ENCODE data around the gene RHOC.

RHOC gene

DNA sequence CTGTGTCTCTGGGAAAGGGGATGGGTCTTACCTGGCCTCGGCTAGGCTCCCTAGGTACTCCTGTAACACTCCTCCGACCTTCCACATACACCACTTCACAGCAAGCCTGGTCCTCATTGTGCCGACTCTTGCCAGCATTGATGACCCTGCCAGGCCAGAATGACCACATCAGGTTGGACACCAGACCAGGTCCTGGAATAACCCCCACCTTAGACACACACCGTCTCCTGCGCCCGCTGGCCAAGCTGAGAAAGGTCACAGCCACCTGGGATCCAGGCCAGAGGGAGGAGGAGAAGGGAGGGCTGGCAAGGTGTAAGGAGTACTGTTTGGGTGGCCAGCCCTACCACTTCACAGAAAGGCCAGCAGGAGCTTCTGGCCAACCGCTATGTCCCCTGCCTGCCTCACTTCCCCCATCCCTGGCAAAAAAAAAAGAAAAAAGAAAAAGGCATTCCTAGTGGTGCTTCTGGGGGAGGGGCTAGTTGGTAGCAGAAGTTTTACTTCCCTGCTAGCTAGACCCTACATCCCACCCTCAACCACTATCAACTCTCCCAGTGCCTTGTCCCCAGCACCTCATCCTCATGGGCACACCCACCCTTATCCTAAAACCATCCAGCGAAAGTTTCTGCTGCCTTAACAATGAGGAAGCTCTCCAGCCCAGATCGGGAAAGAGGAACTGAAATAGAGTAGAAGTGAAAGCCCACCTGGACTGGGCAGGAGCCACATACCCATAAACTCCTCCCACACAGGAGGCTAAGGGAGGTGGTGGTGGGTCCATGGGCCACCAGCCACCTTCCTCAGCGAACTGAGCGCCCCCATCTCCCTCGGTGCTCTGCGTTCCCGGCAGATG lies 6.8 kb upstream of the RHOC start:
- no peaks in the 10 kb centered on the region for H3K9me3 Mint-ChIP-seq
- peak overlapping the region in 1 of 2 donors; percentile 72 for H3K27ac Mint-ChIP-seq
- peaks cover 6 to 8% of the 10 kb centered on the region in 2 donors for H3K27me3 Mint-ChIP-seq
- H3K4me3 Mint-ChIP-seq = peak overlapping the region; percentile 87 to 91
- H3K4me1 Mint-ChIP-seq (ENCODE audit: low read depth in 2 of 2) = peaks cover 20 to 23% of the 10 kb centered on the region in 2 donors
- peaks cover 6% of the 10 kb centered on the region for H3K36me3 Mint-ChIP-seq (ENCODE audit: insufficient read depth)
- no peak for DNase-seq
- no peak for ATAC-seq (replicated peaks)

DNA sequence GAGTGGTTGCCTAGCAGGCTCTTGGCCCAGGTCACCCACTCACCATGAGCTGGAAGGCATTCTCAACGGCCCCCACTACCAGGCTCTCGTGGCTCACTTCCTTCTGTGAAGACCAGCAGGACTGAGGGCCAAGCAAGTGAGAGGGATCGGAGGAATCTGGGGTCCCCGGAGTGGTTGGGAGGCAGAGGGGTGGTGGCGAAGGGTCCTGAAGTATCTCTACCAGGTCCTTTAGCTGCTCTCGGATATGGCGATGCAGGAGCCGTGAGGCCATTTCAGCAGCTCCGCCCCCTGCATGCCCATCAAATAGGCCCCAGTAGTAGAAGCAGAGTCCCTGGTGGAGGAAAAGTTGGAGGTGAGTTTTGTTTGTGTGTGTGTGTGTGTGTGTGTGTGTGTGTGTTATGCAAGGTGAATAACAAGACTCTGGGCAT lies 5.8 kb upstream of the RHOC start:
- no peaks in the 10 kb centered on the region for H3K9me3 Mint-ChIP-seq
- H3K27ac Mint-ChIP-seq = no peak overlapping the region
- H3K4me1 Mint-ChIP-seq (ENCODE audit: low read depth in 2 of 2) = peaks cover 18 to 23% of the 10 kb centered on the region in 2 donors
- DNase-seq = no peak
- H3K27me3 Mint-ChIP-seq = peaks cover 0 to 8% of the 10 kb centered on the region in 2 donors
- peaks cover 6% of the 10 kb centered on the region for H3K36me3 Mint-ChIP-seq (ENCODE audit: insufficient read depth)
- no peak for ATAC-seq (replicated peaks)
- no peak overlapping the region for H3K4me3 Mint-ChIP-seq

DNA sequence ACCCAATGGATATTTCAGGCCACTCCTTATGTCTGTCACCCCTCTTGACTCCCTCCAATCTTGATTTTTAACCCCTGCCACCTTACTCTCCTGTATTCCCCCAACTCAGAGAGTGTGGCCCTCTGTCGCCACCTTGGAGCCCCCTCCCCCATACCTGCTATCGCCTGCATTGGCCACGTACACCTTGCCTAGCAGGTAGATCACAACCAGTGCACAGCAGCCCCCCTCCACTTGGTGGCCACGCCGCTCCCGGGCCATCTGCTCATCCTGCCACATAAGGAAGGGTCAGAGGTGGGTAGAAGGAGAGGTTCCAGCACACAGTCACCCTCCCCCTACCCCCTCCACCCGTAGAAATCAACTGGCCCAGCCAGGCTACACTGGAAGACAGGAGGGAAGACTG lies 5.3 kb upstream of the RHOC start:
- Mint-ChIP-seq H3K9me3 (no peaks in the 10 kb centered on the region), H3K27ac (no peak overlapping the region), H3K36me3 (ENCODE audit: insufficient read depth) (peaks cover 6% of the 10 kb centered on the region), H3K4me3 (no peak overlapping the region), H3K4me1 (ENCODE audit: low read depth in 2 of 2) (peaks cover 23 to 25% of the 10 kb centered on the region in 2 donors), H3K27me3 (peaks cover 0 to 8% of the 10 kb centered on the region in 2 donors)
- ATAC-seq (replicated peaks) (no peak), DNase-seq (no peak)

DNA sequence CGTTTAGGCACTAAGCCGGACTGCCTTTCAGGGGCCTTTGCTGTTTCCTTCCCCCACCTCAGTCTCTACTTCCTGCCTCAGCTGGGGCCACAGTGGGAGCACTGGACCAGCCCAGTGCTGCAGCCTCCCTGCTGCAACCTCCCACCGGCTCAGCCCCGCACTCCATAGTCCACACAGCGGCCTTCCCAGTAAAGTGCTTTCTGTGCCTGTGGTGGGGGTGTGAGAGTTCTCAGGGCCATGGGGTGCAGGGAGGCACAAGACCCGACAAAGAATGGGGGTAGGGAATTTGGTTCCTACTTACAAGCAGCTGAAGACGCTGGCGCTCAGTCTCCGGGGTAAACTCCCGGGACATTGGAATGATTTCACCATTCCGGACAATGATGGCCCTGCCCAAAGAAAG lies 4.7 kb upstream of the RHOC start:
- peaks cover 6% of the 10 kb centered on the region for H3K36me3 Mint-ChIP-seq (ENCODE audit: insufficient read depth)
- H3K4me1 Mint-ChIP-seq (ENCODE audit: low read depth in 2 of 2) = peaks cover 23 to 25% of the 10 kb centered on the region in 2 donors
- H3K4me3 Mint-ChIP-seq = no peak overlapping the region
- no peak overlapping the region for H3K27ac Mint-ChIP-seq
- DNase-seq (no peak), ATAC-seq (replicated peaks) (no peak)
- peaks cover 0 to 8% of the 10 kb centered on the region in 2 donors for H3K27me3 Mint-ChIP-seq
- H3K9me3 Mint-ChIP-seq = no peaks in the 10 kb centered on the region

DNA sequence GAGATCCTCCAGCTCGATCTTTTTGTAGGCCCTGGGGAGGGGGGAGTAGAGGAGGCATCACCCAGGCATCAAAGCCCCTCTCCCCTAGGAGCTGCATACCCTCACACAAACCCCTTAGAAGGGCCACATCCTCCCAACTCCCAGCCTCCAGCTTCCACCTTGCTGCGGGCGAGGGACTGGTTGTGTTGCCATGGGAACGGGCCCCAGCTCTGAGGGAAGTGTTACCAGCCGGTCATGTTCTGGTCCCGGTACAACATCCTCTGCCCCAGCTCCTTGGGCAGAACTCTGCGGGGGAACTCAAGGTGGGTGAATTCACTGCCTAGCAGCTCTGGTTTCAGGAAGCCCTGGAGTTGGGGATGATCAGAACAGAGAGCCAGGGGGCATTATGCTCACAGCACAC lies 4.1 kb upstream of the RHOC start:
- no peak for DNase-seq
- H3K4me1 Mint-ChIP-seq (ENCODE audit: low read depth in 2 of 2) = peaks cover 18 to 24% of the 10 kb centered on the region in 2 donors
- H3K4me3 Mint-ChIP-seq = no peak overlapping the region

DNA sequence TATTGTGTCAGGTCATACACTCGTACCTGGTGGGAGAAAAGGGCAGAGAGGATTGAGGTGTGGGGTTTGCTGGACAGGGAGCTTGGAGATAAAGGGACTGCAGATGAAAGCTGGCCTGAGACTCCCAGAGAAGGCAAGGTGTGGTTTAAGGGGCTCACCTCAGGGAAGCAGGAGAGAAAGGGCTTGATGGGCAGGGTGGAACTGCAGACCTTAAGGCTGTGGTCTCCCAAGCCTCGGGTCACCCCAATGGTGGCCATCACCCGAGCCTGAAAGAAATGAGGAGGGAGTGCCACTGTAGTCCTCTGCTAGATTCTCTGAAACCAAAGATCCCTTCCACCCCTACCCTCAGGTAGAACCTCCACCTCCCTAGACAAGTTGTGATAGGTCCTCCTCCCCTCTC lies 3.7 kb upstream of the RHOC start:
- DNase-seq = no peak
- Mint-ChIP-seq H3K4me1 (ENCODE audit: low read depth in 2 of 2) (peaks cover 16 to 24% of the 10 kb centered on the region in 2 donors), H3K4me3 (no peak overlapping the region), H3K27me3 (peaks cover 0 to 8% of the 10 kb centered on the region in 2 donors), H3K36me3 (ENCODE audit: insufficient read depth) (peaks cover 12% of the 10 kb centered on the region), H3K9me3 (no peaks in the 10 kb centered on the region), H3K27ac (no peak overlapping the region)
- no peak for ATAC-seq (replicated peaks)

More for the DNA sequence above, 4.1 kb upstream of the RHOC start:
- Mint-ChIP-seq H3K27ac (no peak overlapping the region), H3K9me3 (no peaks in the 10 kb centered on the region), H3K27me3 (peaks cover 0 to 8% of the 10 kb centered on the region in 2 donors), H3K36me3 (ENCODE audit: insufficient read depth) (peaks cover 11% of the 10 kb centered on the region)
- no peak for ATAC-seq (replicated peaks)

DNA sequence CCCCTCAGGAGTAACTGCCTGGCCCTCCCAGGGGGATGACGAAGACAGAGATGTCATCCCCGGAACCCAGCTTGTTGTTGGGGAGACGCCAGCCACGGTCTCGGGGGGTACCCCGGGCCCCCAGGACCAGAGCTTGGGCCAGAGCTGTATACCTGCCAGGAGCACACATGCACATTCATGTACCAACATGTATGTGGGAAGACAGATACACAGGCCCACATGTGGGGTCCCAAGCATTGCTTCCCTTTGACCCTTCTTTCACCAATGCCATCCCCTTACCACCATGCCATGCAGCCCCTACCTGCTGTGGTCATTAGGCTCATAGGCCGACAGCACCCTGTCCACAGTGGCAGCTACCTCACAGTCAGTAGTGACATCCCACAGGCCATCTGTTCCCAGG lies 3.2 kb upstream of the RHOC start:
- Mint-ChIP-seq H3K27ac (no peak overlapping the region), H3K9me3 (no peaks in the 10 kb centered on the region), H3K4me1 (ENCODE audit: low read depth in 2 of 2) (peaks cover 18 to 26% of the 10 kb centered on the region in 2 donors), H3K36me3 (ENCODE audit: insufficient read depth) (peaks cover 10% of the 10 kb centered on the region), H3K27me3 (peaks cover 0 to 8% of the 10 kb centered on the region in 2 donors), H3K4me3 (no peak overlapping the region)
- DNase-seq (no peak), ATAC-seq (replicated peaks) (no peak)

DNA sequence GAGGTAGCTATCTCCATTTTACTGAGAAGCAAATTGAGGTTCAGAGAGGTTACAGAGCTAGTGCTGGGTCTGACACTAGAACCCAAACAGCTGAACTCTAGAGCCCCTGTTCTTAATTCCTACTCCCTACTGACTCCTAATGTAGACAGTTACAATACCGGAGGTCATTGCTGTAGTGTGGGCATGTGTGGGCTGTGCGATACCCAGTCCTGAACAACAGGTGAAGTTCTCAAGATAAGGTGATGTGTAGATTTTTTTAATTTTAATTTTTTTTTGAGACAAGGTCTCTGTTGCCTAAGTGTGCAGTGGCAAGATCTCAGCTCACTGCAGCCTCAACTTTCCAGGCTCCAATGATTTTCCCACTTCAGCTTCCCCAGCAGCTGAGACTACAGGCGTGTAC lies 1.6 kb upstream of the RHOC start:
- Mint-ChIP-seq H3K4me1 (ENCODE audit: low read depth in 2 of 2) (peaks cover 25 to 33% of the 10 kb centered on the region in 2 donors), H3K36me3 (ENCODE audit: insufficient read depth) (peaks cover 14% of the 10 kb centered on the region), H3K27ac (peak overlapping the region in 1 of 2 donors; percentile 36), H3K27me3 (peaks cover 0 to 1% of the 10 kb centered on the region in 2 donors), H3K9me3 (no peaks in the 10 kb centered on the region), H3K4me3 (peak overlapping the region in 1 of 2 donors; percentile 83)
- no peak for DNase-seq
- ATAC-seq (replicated peaks) = no peak

DNA sequence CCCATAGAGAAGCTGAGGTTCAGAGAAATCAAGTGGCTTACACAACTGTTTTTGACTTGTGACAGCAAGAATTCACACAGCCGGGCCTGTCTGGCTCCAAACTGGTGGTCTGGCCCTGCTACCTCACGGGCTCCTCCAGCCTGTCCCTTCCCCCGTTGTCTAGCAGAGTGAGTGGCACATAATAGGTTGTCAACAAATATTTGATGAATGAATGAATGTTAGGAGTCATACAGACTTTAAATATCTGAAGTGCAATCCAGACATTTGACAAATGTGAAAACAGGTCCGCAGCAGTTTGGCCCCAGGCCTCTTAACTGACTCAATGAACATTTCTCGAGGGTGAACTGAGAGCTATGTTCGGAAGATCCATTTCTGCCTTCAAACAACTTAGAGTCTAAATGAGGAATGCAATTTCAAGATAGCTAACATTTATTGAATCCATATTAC lies 1.1 kb upstream of the RHOC start:
- DNase-seq (no peak), ATAC-seq (replicated peaks) (no peak)
- no peaks in the 10 kb centered on the region for H3K27me3 Mint-ChIP-seq
- H3K4me1 Mint-ChIP-seq (ENCODE audit: low read depth in 2 of 2) = peaks cover 29 to 36% of the 10 kb centered on the region in 2 donors
- peaks cover 14% of the 10 kb centered on the region for H3K36me3 Mint-ChIP-seq (ENCODE audit: insufficient read depth)
- peak overlapping the region; percentile 29 to 36 for H3K27ac Mint-ChIP-seq
- no peaks in the 10 kb centered on the region for H3K9me3 Mint-ChIP-seq
- H3K4me3 Mint-ChIP-seq = peak overlapping the region; percentile 81 to 83

DNA sequence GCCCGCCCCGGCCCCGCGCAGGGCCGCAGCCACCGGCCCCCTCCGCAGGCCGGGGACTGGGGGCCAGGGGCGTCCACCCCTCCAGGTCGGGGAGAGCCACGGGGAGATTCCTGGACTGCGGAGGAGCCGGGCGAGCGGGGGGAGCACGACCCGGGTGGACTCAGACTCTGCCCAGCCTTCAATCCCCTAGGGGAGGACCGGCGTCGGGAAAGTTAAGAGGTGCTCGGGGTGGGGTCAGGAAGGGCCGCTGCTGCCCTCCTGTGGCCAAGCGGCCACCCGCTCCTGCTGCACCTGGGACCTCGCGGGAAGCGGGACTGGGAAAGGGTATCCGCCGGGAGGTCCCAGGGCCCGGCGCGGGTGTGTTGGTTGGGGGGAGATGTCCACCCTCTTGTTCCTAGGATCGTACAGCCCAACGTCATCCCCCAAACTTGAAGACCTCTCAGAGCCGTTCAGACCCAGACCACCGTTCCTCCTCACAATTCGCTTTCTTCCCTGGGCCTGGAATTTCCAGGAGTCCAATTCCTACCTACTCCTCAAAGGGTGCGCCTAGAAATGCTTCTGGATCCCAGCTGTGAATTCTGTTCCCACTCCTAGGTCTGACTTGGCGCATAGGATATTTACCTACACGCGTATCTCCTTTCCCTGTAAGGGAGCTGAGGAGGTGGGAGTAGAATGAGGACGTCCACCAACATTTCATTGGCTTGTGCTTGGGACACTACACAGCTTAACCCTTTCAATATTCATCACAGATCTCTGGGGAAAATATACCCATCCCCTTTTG lies 484 bp upstream of the RHOC start:
- Mint-ChIP-seq H3K27me3 (no peaks in the 10 kb centered on the region), H3K4me1 (ENCODE audit: low read depth in 2 of 2) (peaks cover 34 to 42% of the 10 kb centered on the region in 2 donors), H3K4me3 (peak overlapping the region; percentile 81 to 83), H3K9me3 (no peaks in the 10 kb centered on the region), H3K27ac (peak overlapping the region; percentile 29 to 36), H3K36me3 (ENCODE audit: insufficient read depth) (peaks cover 14% of the 10 kb centered on the region)
- DNase-seq (peak; percentile 30 to 47 (median 45)), ATAC-seq (replicated peaks) (peak; percentile 50)

DNA sequence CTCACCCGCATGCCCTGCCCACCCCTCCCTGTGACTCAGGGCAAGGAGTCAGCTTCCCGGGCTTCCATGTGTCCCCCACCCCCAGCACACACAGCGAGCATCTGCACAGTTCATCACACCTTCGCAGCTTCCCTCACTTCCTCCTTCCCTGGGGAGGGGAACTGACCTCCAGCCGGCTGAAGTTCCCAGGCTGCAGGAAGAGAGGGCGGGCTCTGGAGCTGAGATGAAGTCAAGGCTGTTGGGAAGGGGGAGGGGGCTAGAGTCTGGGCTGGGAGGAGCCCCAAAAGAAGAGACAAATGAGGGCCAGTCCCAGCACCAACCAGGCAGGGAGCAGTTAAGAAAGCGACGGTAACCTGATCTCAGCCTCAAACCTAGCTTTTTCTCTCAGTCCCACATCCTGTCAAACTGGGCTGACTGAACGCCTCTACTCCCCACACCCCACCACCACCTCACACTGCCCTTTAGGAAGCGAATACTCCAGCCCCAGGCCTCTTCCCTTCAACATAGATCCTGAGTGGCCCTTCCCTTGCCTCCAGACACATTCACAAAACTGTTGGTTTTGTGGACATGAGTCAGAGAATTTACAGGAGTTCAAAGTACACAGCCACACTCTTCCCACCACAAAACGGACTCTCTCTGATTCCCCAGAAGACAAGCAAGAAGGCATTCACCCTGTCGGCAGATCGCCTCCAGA lies 1.8 kb downstream of the RHOC start:
- peak overlapping the region; percentile 81 to 83 for H3K4me3 Mint-ChIP-seq
- peak; percentile 32 to 42 (median 39) for DNase-seq
- ATAC-seq (replicated peaks) = peak; percentile 71
- H3K36me3 Mint-ChIP-seq (ENCODE audit: insufficient read depth) = peaks cover 19% of the 10 kb centered on the region
- no peaks in the 10 kb centered on the region for H3K27me3 Mint-ChIP-seq
- H3K9me3 Mint-ChIP-seq = no peaks in the 10 kb centered on the region
- peak overlapping the region; percentile 86 to 93 for H3K27ac Mint-ChIP-seq
- peaks cover 55 to 62% of the 10 kb centered on the region in 2 donors for H3K4me1 Mint-ChIP-seq (ENCODE audit: low read depth in 2 of 2)

DNA sequence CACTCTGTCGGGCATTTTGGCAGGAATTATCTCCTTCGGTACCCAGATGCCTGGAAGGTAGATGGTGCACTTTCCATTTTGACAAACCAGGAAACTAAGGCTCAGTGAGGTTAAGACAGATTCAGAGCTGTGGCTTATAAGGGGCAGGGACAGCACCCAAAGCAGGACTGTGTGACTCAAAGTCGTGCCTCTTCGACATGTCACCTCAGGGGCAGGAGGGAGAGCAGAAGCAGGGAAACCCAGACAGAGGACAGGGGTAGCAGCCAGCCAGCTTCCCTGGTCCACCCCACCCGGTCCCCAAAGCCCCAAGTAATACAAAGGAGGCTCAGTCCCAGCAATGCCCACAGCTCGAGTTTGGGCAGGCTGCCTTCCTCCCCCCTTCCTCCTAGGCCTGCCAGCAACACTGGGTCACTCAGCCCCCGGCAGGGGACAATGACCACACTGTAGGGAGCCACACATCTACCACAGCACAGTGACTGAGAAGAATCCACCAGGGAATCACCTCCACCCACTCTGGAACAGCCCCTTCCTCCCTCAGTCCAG lies 2.5 kb downstream of the RHOC start:
- Mint-ChIP-seq H3K36me3 (ENCODE audit: insufficient read depth) (peaks cover 23% of the 10 kb centered on the region), H3K4me1 (ENCODE audit: low read depth in 2 of 2) (peaks cover 61 to 68% of the 10 kb centered on the region in 2 donors), H3K27me3 (no peaks in the 10 kb centered on the region), H3K27ac (peak overlapping the region; percentile 86 to 93), H3K9me3 (no peaks in the 10 kb centered on the region), H3K4me3 (peak overlapping the region; percentile 81 to 83)
- DNase-seq (no peak), ATAC-seq (replicated peaks) (peak; percentile 13)

DNA sequence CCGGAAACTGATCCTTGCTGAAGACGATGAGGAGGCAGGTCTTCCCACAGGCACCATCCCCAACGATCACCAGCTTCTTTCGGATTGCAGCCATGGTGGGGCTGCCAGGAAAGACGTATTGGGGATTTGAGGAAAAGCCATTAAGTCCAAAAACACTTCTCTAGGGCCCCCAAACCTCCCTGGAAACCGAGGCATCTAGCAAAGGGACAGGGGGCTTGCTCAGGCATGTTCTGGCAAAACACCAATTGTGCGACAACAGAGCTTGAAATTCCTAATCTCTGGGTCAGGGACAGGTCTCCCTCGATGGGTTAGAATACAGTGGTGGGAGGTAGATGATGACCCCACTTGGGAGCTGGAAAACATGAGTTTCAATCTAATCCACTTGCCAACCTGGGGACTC lies 3.2 kb downstream of the RHOC start:
- peak overlapping the region; percentile 81 to 83 for H3K4me3 Mint-ChIP-seq
- peak overlapping the region; percentile 86 to 93 for H3K27ac Mint-ChIP-seq
- ATAC-seq (replicated peaks) = no peak
- DNase-seq = no peak
- H3K9me3 Mint-ChIP-seq = no peaks in the 10 kb centered on the region
- H3K27me3 Mint-ChIP-seq = no peaks in the 10 kb centered on the region
- peaks cover 65 to 70% of the 10 kb centered on the region in 2 donors for H3K4me1 Mint-ChIP-seq (ENCODE audit: low read depth in 2 of 2)
- peaks cover 29% of the 10 kb centered on the region for H3K36me3 Mint-ChIP-seq (ENCODE audit: insufficient read depth)
